ENCODE results near the gene TEX51.

The TEX51 gene

GRCh38 chr2:126910637-126911036 lies 11.9 kb downstream of the TEX51 start:
- H3K4me3 ChIP-seq (ENCODE audit: low read depth, low read length), result no peak overlapping the region
- no peak for TF ChIP-seq CTCF (IDR thresholded peaks at IDR 0.05; ENCODE audit: control insufficient read depth, extremely low read depth, insufficient read depth)

GRCh38 chr2:126911111-126911796 lies 12.6 kb downstream of the TEX51 start:
- H3K4me3 ChIP-seq (ENCODE audit: low read depth, low read length), result no peak overlapping the region
- no peak for TF ChIP-seq CTCF (IDR thresholded peaks at IDR 0.05; ENCODE audit: control insufficient read depth, extremely low read depth, insufficient read depth)
- no peak for DNase-seq (ENCODE audit: low read depth)

More at GRCh38 chr2:126910637-126911036, 11.9 kb downstream of the TEX51 start:
- no peak for DNase-seq (ENCODE audit: low read depth)

- no peak for TF ChIP-seq CTCF (IDR thresholded peaks at IDR 0.05; ENCODE audit: control insufficient read depth, extremely low read depth, insufficient read depth)
- no peak overlapping the region for H3K4me3 ChIP-seq (ENCODE audit: low read depth, low read length)
- DNase-seq (ENCODE audit: low read depth), result no peak
Measured at GRCh38 chr2:126912201-126912600, 13.5 kb downstream of the TEX51 start.

- no peak for TF ChIP-seq CTCF (IDR thresholded peaks at IDR 0.05; ENCODE audit: control insufficient read depth, extremely low read depth, insufficient read depth)
- no peak for DNase-seq (ENCODE audit: low read depth)
Measured at GRCh38 chr2:126913329-126913728, 14.6 kb downstream of the TEX51 start.

GRCh38 chr2:126913881-126914615 lies 15.4 kb downstream of the TEX51 start:
- H3K4me3 ChIP-seq (ENCODE audit: low read depth, low read length), result no peak overlapping the region
- DNase-seq (ENCODE audit: low read depth), result no peak
- no peak for TF ChIP-seq CTCF (IDR thresholded peaks at IDR 0.05; ENCODE audit: control insufficient read depth, extremely low read depth, insufficient read depth)

More at GRCh38 chr2:126913329-126913728, 14.6 kb downstream of the TEX51 start:
- H3K4me3 ChIP-seq (ENCODE audit: low read depth, low read length), result no peak overlapping the region

GRCh38 chr2:126914811-126915500 lies 16.3 kb downstream of the TEX51 start:
- H3K4me3 ChIP-seq (ENCODE audit: low read depth, low read length), result no peak overlapping the region

More at GRCh38 chr2:126914811-126915500, 16.3 kb downstream of the TEX51 start:
- TF ChIP-seq CTCF (IDR thresholded peaks at IDR 0.05; ENCODE audit: control insufficient read depth, extremely low read depth, insufficient read depth), result no peak
- DNase-seq (ENCODE audit: low read depth), result no peak

All from LNCaP clone FGC (cell line).